SK-N-SH (cell line): Measurements from ENCODE around the gene CADM1. TPM values are rescaled to one million over a fixed set of nuclear protein-coding genes. Genes with fewer than 3 reads are reported as not detected.

ENCODE experiments used
- CTCF ChIA-PET: fragments of 300-600, 350-600 bp; formaldehyde crosslinking; extraction: SDS; loops from one replicate; lab custom pipeline; 2021; lab: Yijun Ruan, JAX
- POLR2A ChIA-PET: fragments of 350-600 bp; sonication (Branson Sonifier 250); formaldehyde crosslinking; extraction: SDS; loops from one replicate; lab custom pipeline; 2020; ENCODE audit warnings: antibody characterized with exemption, inconsistent platforms; lab: Yijun Ruan, JAX
- DNase-seq: peaks from one replicate; pipeline ENCODE4 v3.0.0; 2012
- H2AFZ ChIP-seq: fragments of 200-600 bp; sonication (generic); 2 replicates; pipeline ENCODE4 v1.8.1; 2016; ENCODE audit warnings: antibody characterized with exemption, mild to moderate bottlenecking, low read depth
- H3F3A ChIP-seq: fragments of 200-600 bp; sonication (generic); replicated peaks from 2 replicates; pipeline ENCODE3; 2016; ENCODE audit warnings: antibody characterized with exemption, mild to moderate bottlenecking; ENCODE audit not compliant: insufficient read depth
- H3K27ac ChIP-seq, 2 experiments: fragments of 200-500 bp in 1 of 2; fragments of 200-600 bp in 1 of 2; sonication (Bioruptor generic) in 1 of 2; sonication (generic), shearing (Covaris generic) in 1 of 2; 2 replicates each; pipeline versions ENCODE4 v1.5.1 to v1.6.1; 2014 to 2016; ENCODE audit warnings: low read depth in 2 of 2, inconsistent platforms in 1 of 2, low read length in 1 of 2, mild to moderate bottlenecking in 1 of 2, mixed read lengths in 1 of 2
- H3K27me3 ChIP-seq: fragments of 200-600 bp; sonication (generic), shearing (Covaris generic); 2 replicates; pipeline ENCODE4 v1.6.1; 2016; ENCODE audit warnings: mixed run types; ENCODE audit not compliant: insufficient read depth
- H3K36me3 ChIP-seq, 2 experiments: fragments of 200-500 bp in 1 of 2; fragments of 200-600 bp in 1 of 2; sonication (Bioruptor generic) in 1 of 2; sonication (generic) in 1 of 2; replicated peaks in 1 of 2; 2 replicates each; pipeline versions ENCODE3 to v1.5.1; 2014 to 2016; ENCODE audit warnings: low read length in 1 of 2, mild to moderate bottlenecking in 1 of 2; ENCODE audit not compliant: insufficient read depth in 2 of 2, control insufficient read depth in 1 of 2
- H3K4me1 ChIP-seq, 2 experiments: fragments of 200-500 bp in 1 of 2; fragments of 200-600 bp in 1 of 2; sonication (Bioruptor generic) in 1 of 2; sonication (generic), shearing (Covaris generic) in 1 of 2; 2 replicates each; pipeline versions ENCODE4 v1.5.1 to v1.6.1; 2014 to 2016; ENCODE audit warnings: low read depth in 1 of 2, low read length in 1 of 2, mixed run types in 1 of 2; ENCODE audit not compliant: insufficient read depth in 2 of 2, control insufficient read depth in 1 of 2
- H3K4me2 ChIP-seq: fragments of 200-600 bp; sonication (generic), shearing (Covaris generic); 2 replicates; pipeline ENCODE4 v1.6.1; 2017; ENCODE audit warnings: mixed run types
- H3K4me3 ChIP-seq, 2 experiments: fragments of 200-500 bp in 1 of 2; fragments of 200-600 bp in 1 of 2; sonication (Bioruptor generic) in 1 of 2; sonication (generic), shearing (Covaris generic) in 1 of 2; 2 replicates each; pipeline versions ENCODE4 v1.5.1 to v1.8.1; 2014 to 2016; ENCODE audit warnings: low read depth in 2 of 2, inconsistent platforms in 1 of 2, low read length in 1 of 2, mild to moderate bottlenecking in 1 of 2, mixed read lengths in 1 of 2, moderate library complexity in 1 of 2
- H3K79me2 ChIP-seq: fragments of 200-600 bp; sonication (generic); 2 replicates; pipeline ENCODE4 v1.8.1; 2017; ENCODE audit warnings: mild to moderate bottlenecking; ENCODE audit not compliant: insufficient read depth
- H3K9ac ChIP-seq: fragments of 200-600 bp; sonication (generic); 2 replicates; pipeline ENCODE4 v1.6.1; 2017; ENCODE audit warnings: mixed run types
- H3K9me2 ChIP-seq: fragments of 200-600 bp; sonication (generic); 2 replicates; pipeline ENCODE4 v1.6.1; 2017; ENCODE audit warnings: mixed run types
- H3K9me3 ChIP-seq: fragments of 200-600 bp; sonication (generic); 2 replicates; pipeline ENCODE4 v1.6.1; 2017; ENCODE audit warnings: mixed run types, mild to moderate bottlenecking, moderate library complexity
- H4K20me1 ChIP-seq: fragments of 200-600 bp; sonication (generic); 2 replicates; pipeline ENCODE4 v1.6.1; 2017; ENCODE audit warnings: mild to moderate bottlenecking, mixed run types; ENCODE audit not compliant: insufficient read depth
- CHD2 ChIP-seq: fragments of 150-350 bp; IDR thresholded peaks from 2 replicates; pipeline ENCODE4 v1.6.1; 2018; ENCODE audit warnings: low read length; ENCODE audit not compliant: partially characterized antibody
- EP300 ChIP-seq, 2 experiments: IDR thresholded peaks; 2 replicates each; pipeline versions ENCODE4 v1.4.0 to v1.6.1; 2012; ENCODE audit warnings: borderline replicate concordance in 1 of 2, low read depth in 1 of 2, low read length in 1 of 2
- EZH2phosphoT487 ChIP-seq: fragments of 200-600 bp; sonication (generic); IDR thresholded peaks from 2 replicates; pipeline ENCODE4 v1.6.1; 2017; ENCODE audit warnings: low read depth, mixed run types, mild to moderate bottlenecking, antibody characterized with exemption, moderate library complexity, borderline replicate concordance
- FOSL2 ChIP-seq: IDR thresholded peaks from 2 replicates; pipeline ENCODE4 v1.4.0; 2012; ENCODE audit warnings: low read depth, mild to moderate bottlenecking, moderate library complexity, borderline replicate concordance
- GATA2 ChIP-seq: sonication (generic); formaldehyde crosslinking; IDR thresholded peaks from 2 replicates; pipeline ENCODE4 v1.5.0; 2020; ENCODE audit warnings: mild to moderate bottlenecking, missing genetic modification reagents
- JUND ChIP-seq: IDR thresholded peaks from 2 replicates; pipeline ENCODE4 v1.4.0; 2012
- MEF2A ChIP-seq: IDR thresholded peaks from 2 replicates; pipeline ENCODE4 v1.4.0; 2012; ENCODE audit warnings: low read depth, borderline replicate concordance
- RFX5 ChIP-seq: IDR thresholded peaks from 2 replicates; pipeline ENCODE4 v1.6.1; 2012; ENCODE audit warnings: mild to moderate bottlenecking, improper control_type of control experiment, low read length
- RXRA ChIP-seq: IDR thresholded peaks from 2 replicates; pipeline ENCODE4 v1.4.0; 2012; ENCODE audit warnings: low read depth, mild to moderate bottlenecking, borderline replicate concordance
- SMC3 ChIP-seq: IDR thresholded peaks from 2 replicates; pipeline ENCODE4 v1.6.1; 2012; ENCODE audit warnings: low read depth, low read length, improper control_type of control experiment
- TAF1 ChIP-seq: IDR thresholded peaks from 2 replicates; pipeline ENCODE4 v1.6.1; 2012; ENCODE audit warnings: low read depth, mild to moderate bottlenecking, low read length, moderate library complexity, borderline replicate concordance
- TCF12 ChIP-seq: IDR thresholded peaks from 2 replicates; pipeline ENCODE4 v1.4.0; 2012
- YY1 ChIP-seq: IDR thresholded peaks from 2 replicates; pipeline ENCODE4 v1.4.0; 2012; ENCODE audit warnings: low read depth, mild to moderate bottlenecking
- WGBS: methylation state at CpG from one replicate; pipeline ENCODE4 v1.1.6; 2017; ENCODE audit warnings: low lambda C conversion rate; 5-methylcytosine and 5-hydroxymethylcytosine counted together
- polyA plus RNA-seq, 3 experiments: library from polyadenylated mRNA; depleted of rRNA; stranded (reverse); fragments of >200 nt; gene quantifications; 2 replicates each; pipeline ENCODE4 v1.2.3, GENCODE V29; 2012
- TF ChIP-seq, protein P1 (sequence below): IDR thresholded peaks from 2 replicates; pipeline ENCODE4 v1.4.0; 2012; ENCODE audit warnings: low read depth, borderline replicate concordance
- TF ChIP-seq, protein P2 (sequence below): IDR thresholded peaks from 2 replicates; pipeline ENCODE4 v1.4.0; 2012; ENCODE audit warnings: low read depth, borderline replicate concordance
- TF ChIP-seq, protein P3 (sequence below): IDR thresholded peaks from 2 replicates; pipeline ENCODE4 v1.4.0; 2012; ENCODE audit warnings: low read depth
- TF ChIP-seq, protein P4 (sequence below): fragments of 150-350 bp; IDR thresholded peaks from 2 replicates; pipeline ENCODE4 v1.6.1; 2017; ENCODE audit warnings: antibody characterized with exemption, low read length, low read depth, borderline replicate concordance
- TF ChIP-seq, protein P5 (sequence below): fragments of 150-350 bp; IDR thresholded peaks from 2 replicates; pipeline ENCODE4 v1.6.1; 2016; ENCODE audit warnings: mild to moderate bottlenecking, low read depth, low read length
- TF ChIP-seq, protein P6 (sequence below): IDR thresholded peaks from 2 replicates; pipeline ENCODE4 v1.6.1; 2012; ENCODE audit warnings: mild to moderate bottlenecking, low read depth, low read length, moderate library complexity

CADM1 gene
- polyA plus RNA-seq, 1 of the 3 experiments (the other 2 are of a cell fraction): 7.9 TPM

DNA sequence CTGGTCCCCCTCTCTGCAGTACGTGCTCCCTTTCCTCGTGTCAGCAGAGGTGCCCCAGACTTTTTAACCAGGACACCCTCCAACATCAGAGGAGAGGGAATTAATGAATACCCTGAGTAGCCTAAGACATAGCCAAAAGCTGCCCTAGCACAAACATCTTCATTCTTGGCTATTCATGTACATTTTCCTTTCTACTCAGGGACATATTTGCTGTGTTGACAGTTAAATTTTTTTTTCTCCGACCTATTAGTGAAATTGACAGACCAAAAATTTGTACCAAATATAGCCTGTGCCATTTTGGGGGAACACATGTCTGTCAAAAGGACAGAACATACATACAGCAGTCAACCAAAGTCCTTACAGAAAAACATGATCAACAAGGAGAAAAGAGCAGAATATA, 33.3 kb downstream of the CADM1 start:
- Histone ChIP-seq H3K9ac (no peak overlapping the region), H3K9me3 (no peaks in the 10 kb centered on the region), H2AFZ (no peak overlapping the region), H3K4me3 (no peak overlapping the region), H4K20me1 (no peaks in the 10 kb centered on the region), H3K4me1 (peaks cover 0 to 11% of the 10 kb centered on the region in 2 experiments; a peak in 2 of 4 replicates), H3K27ac (no peak overlapping the region), H3K27me3 (no peaks in the 10 kb centered on the region), H3K79me2 (no peaks in the 10 kb centered on the region), H3K4me2 (no peak overlapping the region), H3K9me2 (no peaks in the 10 kb centered on the region), H3F3A (no peaks in the 10 kb centered on the region), H3K36me3 (no peaks in the 10 kb centered on the region)
- ChIA-PET CTCF (no interaction called here), POLR2A (no interaction called here)
- WGBS: 70% methylated on average over 3 of the region's 3 CpGs
- no peak for DNase-seq
- TF ChIP-seq EZH2phosphoT487: no peak
- TF ChIP-seq, protein P1, sequence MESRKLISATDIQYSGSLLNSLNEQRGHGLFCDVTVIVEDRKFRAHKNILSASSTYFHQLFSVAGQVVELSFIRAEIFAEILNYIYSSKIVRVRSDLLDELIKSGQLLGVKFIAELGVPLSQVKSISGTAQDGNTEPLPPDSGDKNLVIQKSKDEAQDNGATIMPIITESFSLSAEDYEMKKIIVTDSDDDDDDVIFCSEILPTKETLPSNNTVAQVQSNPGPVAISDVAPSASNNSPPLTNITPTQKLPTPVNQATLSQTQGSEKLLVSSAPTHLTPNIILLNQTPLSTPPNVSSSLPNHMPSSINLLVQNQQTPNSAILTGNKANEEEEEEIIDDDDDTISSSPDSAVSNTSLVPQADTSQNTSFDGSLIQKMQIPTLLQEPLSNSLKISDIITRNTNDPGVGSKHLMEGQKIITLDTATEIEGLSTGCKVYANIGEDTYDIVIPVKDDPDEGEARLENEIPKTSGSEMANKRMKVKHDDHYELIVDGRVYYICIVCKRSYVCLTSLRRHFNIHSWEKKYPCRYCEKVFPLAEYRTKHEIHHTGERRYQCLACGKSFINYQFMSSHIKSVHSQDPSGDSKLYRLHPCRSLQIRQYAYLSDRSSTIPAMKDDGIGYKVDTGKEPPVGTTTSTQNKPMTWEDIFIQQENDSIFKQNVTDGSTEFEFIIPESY: no peak
- no peak for TF ChIP-seq TAF1
- no peak for TF ChIP-seq SMC3
- no peak for TF ChIP-seq CHD2
- TF ChIP-seq, protein P2, sequence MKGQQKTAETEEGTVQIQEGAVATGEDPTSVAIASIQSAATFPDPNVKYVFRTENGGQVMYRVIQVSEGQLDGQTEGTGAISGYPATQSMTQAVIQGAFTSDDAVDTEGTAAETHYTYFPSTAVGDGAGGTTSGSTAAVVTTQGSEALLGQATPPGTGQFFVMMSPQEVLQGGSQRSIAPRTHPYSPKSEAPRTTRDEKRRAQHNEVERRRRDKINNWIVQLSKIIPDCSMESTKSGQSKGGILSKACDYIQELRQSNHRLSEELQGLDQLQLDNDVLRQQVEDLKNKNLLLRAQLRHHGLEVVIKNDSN: no peak
- TF ChIP-seq TCF12: no peak
- TF ChIP-seq YY1: no peak

DNA sequence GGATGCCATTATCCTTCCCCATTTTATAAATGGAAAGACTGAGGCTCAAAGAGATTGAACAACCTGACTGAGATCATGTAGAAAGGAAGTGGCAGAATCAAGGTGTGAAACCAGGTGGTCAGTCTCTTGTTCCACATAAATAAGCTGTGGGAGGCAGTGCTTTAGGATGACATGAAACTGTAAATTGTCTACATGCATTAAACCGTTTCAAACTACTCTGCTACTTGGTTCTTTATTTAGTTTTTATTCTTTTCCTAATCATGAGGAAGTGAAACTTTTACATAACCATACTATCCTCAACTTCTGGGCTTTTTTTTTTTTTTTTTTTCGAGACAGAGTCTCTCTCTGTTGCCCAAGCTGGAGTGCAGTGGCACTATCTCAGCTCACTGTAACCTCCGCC, 34.9 kb downstream of the CADM1 start:
- Histone ChIP-seq H4K20me1 (no peaks in the 10 kb centered on the region), H3K36me3 (no peaks in the 10 kb centered on the region), H3K4me1 (peaks cover 0 to 14% of the 10 kb centered on the region in 2 experiments; a peak in 2 of 4 replicates), H3K9me2 (no peaks in the 10 kb centered on the region), H3K4me3 (no peak overlapping the region), H3K4me2 (no peak overlapping the region), H3K9ac (no peak overlapping the region), H3K27ac (no peak overlapping the region), H3K9me3 (no peaks in the 10 kb centered on the region), H3K27me3 (no peaks in the 10 kb centered on the region), H3F3A (no peaks in the 10 kb centered on the region), H2AFZ (no peak overlapping the region), H3K79me2 (no peaks in the 10 kb centered on the region)
- WGBS: 64% methylated on average over 3 of the region's 3 CpGs
- ChIA-PET POLR2A (no interaction called here), CTCF (interaction anchor here (0.6 to 0.7 kb wide), 2 partner anchors 67 to 87 kb away, joined by 3 to 4 read pairs; no protein-coding TSS in a partner anchor)
- DNase-seq: no peak
- no peak for TF ChIP-seq EP300 (IDR thresholded peaks at IDR 0.05; ENCODE audit: borderline replicate concordance in 1 of 2, low read depth in 1 of 2, low read length in 1 of 2)
- TF ChIP-seq, protein P3, sequence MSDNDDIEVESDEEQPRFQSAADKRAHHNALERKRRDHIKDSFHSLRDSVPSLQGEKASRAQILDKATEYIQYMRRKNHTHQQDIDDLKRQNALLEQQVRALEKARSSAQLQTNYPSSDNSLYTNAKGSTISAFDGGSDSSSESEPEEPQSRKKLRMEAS: no peak
- TF ChIP-seq TAF1: no peak
- no peak for TF ChIP-seq GATA2 (CRISPR knock-in tag)
- no peak for TF ChIP-seq FOSL2
- no peak for TF ChIP-seq RXRA
- no peak for TF ChIP-seq SMC3
- no peak for TF ChIP-seq JUND
- TF ChIP-seq RFX5: no peak
- no peak for TF ChIP-seq MEF2A
- TF ChIP-seq, protein P4, sequence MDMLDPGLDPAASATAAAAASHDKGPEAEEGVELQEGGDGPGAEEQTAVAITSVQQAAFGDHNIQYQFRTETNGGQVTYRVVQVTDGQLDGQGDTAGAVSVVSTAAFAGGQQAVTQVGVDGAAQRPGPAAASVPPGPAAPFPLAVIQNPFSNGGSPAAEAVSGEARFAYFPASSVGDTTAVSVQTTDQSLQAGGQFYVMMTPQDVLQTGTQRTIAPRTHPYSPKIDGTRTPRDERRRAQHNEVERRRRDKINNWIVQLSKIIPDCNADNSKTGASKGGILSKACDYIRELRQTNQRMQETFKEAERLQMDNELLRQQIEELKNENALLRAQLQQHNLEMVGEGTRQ: no peak
- TF ChIP-seq, protein P5, sequence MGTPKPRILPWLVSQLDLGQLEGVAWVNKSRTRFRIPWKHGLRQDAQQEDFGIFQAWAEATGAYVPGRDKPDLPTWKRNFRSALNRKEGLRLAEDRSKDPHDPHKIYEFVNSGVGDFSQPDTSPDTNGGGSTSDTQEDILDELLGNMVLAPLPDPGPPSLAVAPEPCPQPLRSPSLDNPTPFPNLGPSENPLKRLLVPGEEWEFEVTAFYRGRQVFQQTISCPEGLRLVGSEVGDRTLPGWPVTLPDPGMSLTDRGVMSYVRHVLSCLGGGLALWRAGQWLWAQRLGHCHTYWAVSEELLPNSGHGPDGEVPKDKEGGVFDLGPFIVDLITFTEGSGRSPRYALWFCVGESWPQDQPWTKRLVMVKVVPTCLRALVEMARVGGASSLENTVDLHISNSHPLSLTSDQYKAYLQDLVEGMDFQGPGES: no peak
- TF ChIP-seq YY1: no peak
- TF ChIP-seq, protein P6, sequence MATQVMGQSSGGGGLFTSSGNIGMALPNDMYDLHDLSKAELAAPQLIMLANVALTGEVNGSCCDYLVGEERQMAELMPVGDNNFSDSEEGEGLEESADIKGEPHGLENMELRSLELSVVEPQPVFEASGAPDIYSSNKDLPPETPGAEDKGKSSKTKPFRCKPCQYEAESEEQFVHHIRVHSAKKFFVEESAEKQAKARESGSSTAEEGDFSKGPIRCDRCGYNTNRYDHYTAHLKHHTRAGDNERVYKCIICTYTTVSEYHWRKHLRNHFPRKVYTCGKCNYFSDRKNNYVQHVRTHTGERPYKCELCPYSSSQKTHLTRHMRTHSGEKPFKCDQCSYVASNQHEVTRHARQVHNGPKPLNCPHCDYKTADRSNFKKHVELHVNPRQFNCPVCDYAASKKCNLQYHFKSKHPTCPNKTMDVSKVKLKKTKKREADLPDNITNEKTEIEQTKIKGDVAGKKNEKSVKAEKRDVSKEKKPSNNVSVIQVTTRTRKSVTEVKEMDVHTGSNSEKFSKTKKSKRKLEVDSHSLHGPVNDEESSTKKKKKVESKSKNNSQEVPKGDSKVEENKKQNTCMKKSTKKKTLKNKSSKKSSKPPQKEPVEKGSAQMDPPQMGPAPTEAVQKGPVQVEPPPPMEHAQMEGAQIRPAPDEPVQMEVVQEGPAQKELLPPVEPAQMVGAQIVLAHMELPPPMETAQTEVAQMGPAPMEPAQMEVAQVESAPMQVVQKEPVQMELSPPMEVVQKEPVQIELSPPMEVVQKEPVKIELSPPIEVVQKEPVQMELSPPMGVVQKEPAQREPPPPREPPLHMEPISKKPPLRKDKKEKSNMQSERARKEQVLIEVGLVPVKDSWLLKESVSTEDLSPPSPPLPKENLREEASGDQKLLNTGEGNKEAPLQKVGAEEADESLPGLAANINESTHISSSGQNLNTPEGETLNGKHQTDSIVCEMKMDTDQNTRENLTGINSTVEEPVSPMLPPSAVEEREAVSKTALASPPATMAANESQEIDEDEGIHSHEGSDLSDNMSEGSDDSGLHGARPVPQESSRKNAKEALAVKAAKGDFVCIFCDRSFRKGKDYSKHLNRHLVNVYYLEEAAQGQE: no peak
